Fibroblast of lung (primary cell): ENCODE results near the gene GCAT. TPM values are rescaled to one million over a fixed set of nuclear protein-coding genes. Genes with fewer than 3 reads are reported as not detected.
"Not testable (repeated sequence)": the region's sequence is repeated elsewhere in the genome, so short reads cannot be mapped to it uniquely, and the experiment has no call there.

ENCODE experiments used
- DNase-seq, 2 donors: peaks; one replicate each; pipeline versions ENCODE4 v3.0.0 to v3.0.0-alpha.2; 2010; ENCODE audit warnings: low read depth in 2 of 2
- H2AFZ ChIP-seq: 2 replicates; pipeline ENCODE4 v1.5.1; 2012; ENCODE audit warnings: low read length, control low read depth, inconsistent platforms
- H3K27ac ChIP-seq: 2 replicates; pipeline ENCODE4 v1.5.1; 2011; ENCODE audit warnings: low read length, control low read depth; ENCODE audit not compliant: insufficient read depth
- H3K27me3 ChIP-seq: 2 replicates; pipeline ENCODE4 v1.5.1; 2011; ENCODE audit warnings: mild to moderate bottlenecking, low read length; ENCODE audit not compliant: control insufficient read depth, insufficient read depth
- H3K36me3 ChIP-seq: 2 replicates; pipeline ENCODE4 v1.5.1; 2011; ENCODE audit warnings: low read length; ENCODE audit not compliant: control insufficient read depth, insufficient read depth
- H3K4me1 ChIP-seq: 2 replicates; pipeline ENCODE4 v1.5.1; 2011; ENCODE audit warnings: low read length; ENCODE audit not compliant: control insufficient read depth, insufficient read depth; ENCODE audit errors: extremely low read depth
- H3K4me2 ChIP-seq: 2 replicates; pipeline ENCODE4 v1.5.1; 2011; ENCODE audit warnings: low read length, control low read depth; ENCODE audit not compliant: insufficient read depth; ENCODE audit errors: extremely low read depth
- H3K4me3 ChIP-seq, 4 experiments: fragments of 200-600 bp in 1 of 4; sonication (generic) in 1 of 4; replicated peaks in 1 of 4; 2 replicates each; pipeline ENCODE4 v1.5.1; 2011 to 2016; ENCODE audit warnings: low read length in 4 of 4, low read depth in 3 of 4, mild to moderate bottlenecking in 3 of 4, control low read depth in 2 of 4, inconsistent platforms in 1 of 4, mixed read lengths in 1 of 4; ENCODE audit not compliant: insufficient read depth in 1 of 4; ENCODE audit errors: control extremely low read depth in 1 of 4
- H3K79me2 ChIP-seq: 2 replicates; pipeline ENCODE4 v1.5.1; 2012; ENCODE audit warnings: mild to moderate bottlenecking, low read length, inconsistent platforms; ENCODE audit not compliant: control insufficient read depth, insufficient read depth
- H3K9ac ChIP-seq: 2 replicates; pipeline ENCODE4 v1.5.1; 2011; ENCODE audit warnings: mild to moderate bottlenecking, low read length, control low read depth; ENCODE audit not compliant: insufficient read depth
- H3K9me3 ChIP-seq: 2 replicates; pipeline ENCODE4 v1.5.1; 2012; ENCODE audit warnings: low read depth, low read length; ENCODE audit not compliant: control insufficient read depth, insufficient read depth
- H4K20me1 ChIP-seq: 2 replicates; pipeline ENCODE4 v1.5.1; 2011; ENCODE audit warnings: low read length; ENCODE audit not compliant: control insufficient read depth, insufficient read depth; ENCODE audit errors: extremely low read depth
- EZH2 ChIP-seq: IDR thresholded peaks from 2 replicates; pipeline ENCODE4 v1.5.1; 2012; ENCODE audit warnings: low read length, control low read depth, mild to moderate bottlenecking; ENCODE audit errors: missing control alignments
- polyA plus RNA-seq, 2 donors: library from polyadenylated mRNA; depleted of rRNA in 1 of 2; stranded (reverse) in 1 of 2; unstranded in 1 of 2; fragments of >200 nt; gene quantifications; 2 replicates each; pipeline ENCODE4 v1.2.1, GENCODE V29; 2011 to 2012; ENCODE audit warnings: missing spikeins in 1 of 2
- total RNA-seq: library from RNA; depleted of rRNA; stranded (reverse); fragments of >200 nt; gene quantifications from 2 replicates; pipeline ENCODE4 v1.2.1, GENCODE V29; 2014
- TF ChIP-seq, protein P1 (sequence below), 2 donors: IDR thresholded peaks in 1 of 2; conservative IDR thresholded peaks in 1 of 2; 1 replicate in 1 of 2; 2 replicates in 1 of 2; pipeline ENCODE4 v1.5.1; 2011 to 2012; ENCODE audit warnings: low read length in 2 of 2, control low read depth in 1 of 2, inconsistent platforms in 1 of 2, low read depth in 1 of 2, mild to moderate bottlenecking in 1 of 2

Gene GCAT
- total and polyA plus RNA-seq, 2 donors (not counting 1 experiment from before 2014, with no cell fraction given) = 6.6 to 11.9 TPM

DNA sequence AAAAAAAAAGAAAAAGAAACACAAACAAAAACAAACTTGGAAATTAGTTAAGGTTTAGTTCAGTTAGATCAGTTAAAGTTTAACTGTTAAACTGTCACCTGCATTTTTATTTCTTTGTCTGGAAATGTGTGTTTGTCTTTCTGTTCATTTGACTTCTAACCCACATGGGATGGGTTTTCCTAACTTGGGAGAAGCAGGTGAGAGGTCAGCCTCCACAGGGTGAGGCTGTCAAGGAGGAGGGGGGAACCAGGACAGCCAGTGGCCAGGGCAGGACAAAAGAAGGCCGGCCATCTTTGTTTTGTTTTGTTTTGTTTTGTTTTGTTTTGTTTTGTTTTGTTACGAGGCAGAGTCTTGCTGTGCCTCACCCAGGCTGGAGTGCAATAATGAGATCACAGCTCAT, 13.4 kb upstream of the GCAT start:
- Histone ChIP-seq H3K27me3 (no peaks in the 10 kb centered on the region), H3K9me3 (no peaks in the 10 kb centered on the region), H2AFZ (no peak overlapping the region), H3K79me2 (no peaks in the 10 kb centered on the region), H3K27ac (no peak overlapping the region), H3K4me1 (no peaks in the 10 kb centered on the region), H3K9ac (no peak overlapping the region), H3K4me3 (no peak overlapping the region), H3K4me2 (no peak overlapping the region), H3K36me3 (no peaks in the 10 kb centered on the region), H4K20me1 (no peaks in the 10 kb centered on the region)
- no peak for TF ChIP-seq EZH2
- TF ChIP-seq, protein P1, sequence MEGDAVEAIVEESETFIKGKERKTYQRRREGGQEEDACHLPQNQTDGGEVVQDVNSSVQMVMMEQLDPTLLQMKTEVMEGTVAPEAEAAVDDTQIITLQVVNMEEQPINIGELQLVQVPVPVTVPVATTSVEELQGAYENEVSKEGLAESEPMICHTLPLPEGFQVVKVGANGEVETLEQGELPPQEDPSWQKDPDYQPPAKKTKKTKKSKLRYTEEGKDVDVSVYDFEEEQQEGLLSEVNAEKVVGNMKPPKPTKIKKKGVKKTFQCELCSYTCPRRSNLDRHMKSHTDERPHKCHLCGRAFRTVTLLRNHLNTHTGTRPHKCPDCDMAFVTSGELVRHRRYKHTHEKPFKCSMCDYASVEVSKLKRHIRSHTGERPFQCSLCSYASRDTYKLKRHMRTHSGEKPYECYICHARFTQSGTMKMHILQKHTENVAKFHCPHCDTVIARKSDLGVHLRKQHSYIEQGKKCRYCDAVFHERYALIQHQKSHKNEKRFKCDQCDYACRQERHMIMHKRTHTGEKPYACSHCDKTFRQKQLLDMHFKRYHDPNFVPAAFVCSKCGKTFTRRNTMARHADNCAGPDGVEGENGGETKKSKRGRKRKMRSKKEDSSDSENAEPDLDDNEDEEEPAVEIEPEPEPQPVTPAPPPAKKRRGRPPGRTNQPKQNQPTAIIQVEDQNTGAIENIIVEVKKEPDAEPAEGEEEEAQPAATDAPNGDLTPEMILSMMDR (conservative IDR thresholded peaks at IDR 0.05 in 1 of 2, IDR thresholded peaks at IDR 0.05 in 1 of 2; ENCODE audit: low read depth in 1 of 2, low read length in 2 of 2) = no peak
- no peak for DNase-seq

DNA sequence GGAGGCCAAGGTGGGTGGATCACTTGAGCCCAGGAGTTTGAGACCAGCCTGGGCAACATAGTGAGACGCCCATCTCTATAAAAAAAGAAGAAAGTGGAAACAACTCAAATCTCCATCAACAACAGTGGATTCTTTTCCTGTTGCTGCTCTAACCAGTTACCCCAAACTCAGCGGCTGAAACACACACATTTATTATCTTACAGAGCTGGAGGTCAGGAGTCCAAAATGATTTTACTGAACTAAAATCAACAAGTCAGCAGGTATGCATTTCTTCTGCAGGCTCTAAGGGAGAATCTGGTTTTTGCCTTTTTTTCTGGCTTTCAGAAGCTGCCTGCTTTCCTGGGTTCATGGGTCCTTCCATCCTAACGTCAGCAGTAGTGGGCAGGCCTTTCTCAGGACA, 11.7 kb upstream of the GCAT start:
- Histone ChIP-seq H3K9ac (no peak overlapping the region), H3K4me1 (no peaks in the 10 kb centered on the region), H3K4me3 (no peak overlapping the region), H2AFZ (no peak overlapping the region), H3K79me2 (no peaks in the 10 kb centered on the region), H3K9me3 (no peaks in the 10 kb centered on the region), H3K36me3 (no peaks in the 10 kb centered on the region), H4K20me1 (no peaks in the 10 kb centered on the region), H3K4me2 (no peak overlapping the region), H3K27ac (no peak overlapping the region), H3K27me3 (no peaks in the 10 kb centered on the region)
- no peak for TF ChIP-seq EZH2
- TF ChIP-seq, protein P1 (conservative IDR thresholded peaks at IDR 0.05 in 1 of 2, IDR thresholded peaks at IDR 0.05 in 1 of 2; ENCODE audit: low read depth in 1 of 2, low read length in 2 of 2) = no peak
- DNase-seq = no peak

DNA sequence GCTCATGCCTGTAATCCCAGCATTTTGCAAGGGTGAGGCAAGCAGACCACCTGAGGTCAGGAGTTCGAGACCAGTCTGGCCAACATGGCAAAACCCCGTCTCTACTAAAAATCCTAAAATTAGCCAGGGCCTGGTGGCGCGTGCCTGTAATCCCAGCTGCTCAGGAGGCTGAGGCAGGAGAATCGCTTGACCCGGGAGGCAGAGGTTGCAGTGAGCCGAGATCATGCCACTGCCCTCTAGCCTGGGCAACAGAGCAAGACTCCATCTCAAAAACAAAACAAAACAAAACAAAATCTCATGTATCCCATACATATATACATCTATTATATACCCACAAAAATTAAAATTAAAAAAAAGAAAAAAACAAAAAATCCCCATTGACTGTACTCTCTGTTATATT, 10.5 kb upstream of the GCAT start:
- H3K27ac ChIP-seq, DNase-seq, H3K9ac ChIP-seq, H2AFZ ChIP-seq, H3K79me2 ChIP-seq, H3K4me2 ChIP-seq, H3K4me1 ChIP-seq, H3K27me3 ChIP-seq, H3K9me3 ChIP-seq, H3K4me3 ChIP-seq, H4K20me1 ChIP-seq, H3K36me3 ChIP-seq: not testable (repeated sequence)
